HG03457 (cell line): ENCODE data around the gene GLOD4.
A peak's percentile ranks its signal among the peaks of the same experiment; 100 is the strongest.
"Not testable (repeated sequence)": the region's sequence is repeated elsewhere in the genome, so short reads cannot be mapped to it uniquely, and the experiment has no call there.

Source experiments
- ATAC-seq: cut with Tn5 transposase; IDR thresholded peaks from one replicate; pipeline ENCODE4 v1.9.1; 2021; ENCODE audit warnings: moderate number of reproducible peaks; ENCODE audit not compliant: unreplicated experiment

The GLOD4 gene, protein sequence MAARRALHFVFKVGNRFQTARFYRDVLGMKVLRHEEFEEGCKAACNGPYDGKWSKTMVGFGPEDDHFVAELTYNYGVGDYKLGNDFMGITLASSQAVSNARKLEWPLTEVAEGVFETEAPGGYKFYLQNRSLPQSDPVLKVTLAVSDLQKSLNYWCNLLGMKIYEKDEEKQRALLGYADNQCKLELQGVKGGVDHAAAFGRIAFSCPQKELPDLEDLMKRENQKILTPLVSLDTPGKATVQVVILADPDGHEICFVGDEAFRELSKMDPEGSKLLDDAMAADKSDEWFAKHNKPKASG

GRCh38 chr17:781805-782731, at the start of gene GLOD4, which contains the start of gene MRM3:
Gene GLOD4 (minus strand): TSS chr17:782280. CDS start chr17:782255, 25 bp downstream.
Gene MRM3 (plus strand): TSS chr17:782353. CDS start chr17:782379, 26 bp downstream.
- peak; percentile 57 for ATAC-seq

- no peak for ATAC-seq
Observed at GRCh38 chr17:830950-831349, 48.9 kb upstream of the GLOD4 start.

DNA sequence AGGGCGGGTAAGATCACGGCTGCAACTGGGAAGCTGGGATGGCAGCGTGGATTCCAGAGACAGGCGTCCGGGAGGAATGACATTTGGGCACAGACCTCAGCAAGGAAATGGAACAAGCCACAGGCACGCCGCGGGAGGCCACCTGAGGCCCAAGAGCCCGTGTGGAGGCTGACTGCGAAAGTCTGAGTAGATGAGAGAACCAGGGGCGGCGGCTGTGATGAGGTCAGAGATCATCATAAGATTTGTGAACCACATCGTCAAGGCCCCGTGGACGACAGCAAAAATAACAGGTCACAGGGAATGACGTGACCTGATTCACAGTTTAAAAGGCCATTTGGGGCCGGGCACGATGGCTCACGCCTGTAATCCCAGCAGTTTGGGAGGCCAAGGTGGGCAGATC, 48.3 kb upstream of the GLOD4 start:
- ATAC-seq: no peak

DNA sequence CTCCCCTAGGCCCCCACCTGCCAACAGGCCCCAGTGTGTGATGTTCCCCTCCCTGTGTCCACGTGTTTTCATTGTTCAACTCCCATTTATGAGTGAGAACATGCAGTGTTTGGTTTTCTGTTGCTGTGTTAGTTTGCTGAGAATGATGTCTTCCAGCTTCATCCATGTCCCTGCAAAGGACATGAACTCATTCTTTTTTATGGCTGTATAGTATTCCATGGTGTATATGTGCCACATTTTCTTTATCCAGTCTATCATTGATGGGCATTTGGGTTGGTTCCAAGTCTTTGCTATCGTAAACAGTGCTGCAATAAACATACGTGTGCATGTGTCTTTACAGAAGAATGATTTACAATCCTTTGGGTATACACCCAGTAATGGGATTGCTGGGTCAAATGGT, 47.5 kb upstream of the GLOD4 start:
- ATAC-seq: not testable (repeated sequence)

- no peak for ATAC-seq
Observed at GRCh38 chr17:828761-829160, 46.7 kb upstream of the GLOD4 start.

DNA sequence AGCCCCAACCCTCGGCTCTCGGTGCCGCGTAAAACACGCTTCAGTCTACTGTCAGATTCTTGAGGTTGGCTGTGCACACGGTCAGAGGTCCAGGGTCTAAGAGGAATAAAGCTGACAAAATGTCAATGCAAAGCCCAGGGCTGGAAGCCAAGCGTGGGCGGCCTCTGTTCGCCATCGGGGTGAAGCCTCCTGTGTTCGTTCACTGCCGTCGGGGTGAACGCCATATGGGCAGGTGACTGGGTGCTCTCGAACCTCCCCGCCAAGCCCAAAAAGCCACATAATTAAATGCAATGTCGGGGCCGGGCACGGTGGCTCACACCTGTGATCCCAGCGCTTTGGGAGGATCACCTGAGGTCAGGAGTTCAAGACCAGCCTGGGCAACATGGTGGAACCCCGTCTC, 44.7 kb upstream of the GLOD4 start:
- no peak for ATAC-seq

DNA sequence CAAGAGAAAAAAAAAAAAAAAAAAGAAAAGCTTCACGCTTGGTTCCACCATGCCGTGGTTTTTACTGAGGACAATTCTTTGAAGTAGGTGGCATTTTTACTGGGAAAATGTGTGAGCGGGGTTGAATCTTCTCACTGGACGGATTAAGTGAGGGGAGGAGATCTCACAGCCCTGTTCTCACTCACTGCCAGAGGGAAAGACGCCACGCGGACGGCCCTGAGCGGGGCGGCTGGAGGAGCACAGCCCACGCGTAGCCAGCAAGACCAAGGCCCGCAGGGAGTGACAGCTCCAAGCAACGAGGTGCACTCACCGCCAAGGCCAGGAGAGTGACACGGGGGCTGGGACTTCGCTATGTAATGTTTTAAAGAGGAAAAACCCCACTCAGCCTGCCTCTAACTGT, 43.1 kb upstream of the GLOD4 start:
- ATAC-seq: no peak

GRCh38 chr17:824378-824777, 42.3 kb upstream of the GLOD4 start:
- no peak for ATAC-seq

GRCh38 chr17:823501-823902, 41.4 kb upstream of the GLOD4 start:
- no peak for ATAC-seq

- ATAC-seq: no peak
Observed at GRCh38 chr17:819251-819650, 37.2 kb upstream of the GLOD4 start.

- ATAC-seq: no peak
Observed at GRCh38 chr17:814371-814770, 32.3 kb upstream of the GLOD4 start.

DNA sequence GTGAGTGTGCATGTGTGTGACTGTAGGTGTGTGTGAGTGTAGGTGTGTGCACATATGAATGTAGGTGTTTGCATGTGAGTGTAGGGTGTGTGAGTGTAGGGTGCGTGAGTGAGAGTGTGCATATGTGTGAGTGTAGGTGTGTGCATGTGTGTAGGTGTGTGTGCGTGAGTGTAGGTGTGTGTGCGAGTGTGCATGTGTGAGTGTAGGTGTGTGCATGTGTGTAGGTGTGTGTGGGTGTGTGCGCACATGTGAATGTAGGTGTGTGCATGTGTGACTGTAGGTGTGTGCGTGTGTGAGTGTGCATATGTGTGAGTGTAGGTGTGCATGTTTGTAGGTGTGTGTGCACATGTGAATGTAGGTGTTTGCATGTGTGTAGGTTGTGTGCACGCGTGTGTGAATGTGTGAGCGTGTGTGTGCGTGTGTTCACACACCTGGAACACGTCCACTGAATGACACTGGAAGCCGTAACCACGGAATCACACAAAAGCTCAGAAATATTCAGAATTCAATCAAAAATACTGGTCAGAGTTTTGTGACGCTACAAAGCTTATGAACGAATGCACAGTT, 30.6 kb upstream of the GLOD4 start:
- ATAC-seq: no peak

- ATAC-seq: no peak
Observed at GRCh38 chr17:811051-811784, 29.1 kb upstream of the GLOD4 start.

DNA sequence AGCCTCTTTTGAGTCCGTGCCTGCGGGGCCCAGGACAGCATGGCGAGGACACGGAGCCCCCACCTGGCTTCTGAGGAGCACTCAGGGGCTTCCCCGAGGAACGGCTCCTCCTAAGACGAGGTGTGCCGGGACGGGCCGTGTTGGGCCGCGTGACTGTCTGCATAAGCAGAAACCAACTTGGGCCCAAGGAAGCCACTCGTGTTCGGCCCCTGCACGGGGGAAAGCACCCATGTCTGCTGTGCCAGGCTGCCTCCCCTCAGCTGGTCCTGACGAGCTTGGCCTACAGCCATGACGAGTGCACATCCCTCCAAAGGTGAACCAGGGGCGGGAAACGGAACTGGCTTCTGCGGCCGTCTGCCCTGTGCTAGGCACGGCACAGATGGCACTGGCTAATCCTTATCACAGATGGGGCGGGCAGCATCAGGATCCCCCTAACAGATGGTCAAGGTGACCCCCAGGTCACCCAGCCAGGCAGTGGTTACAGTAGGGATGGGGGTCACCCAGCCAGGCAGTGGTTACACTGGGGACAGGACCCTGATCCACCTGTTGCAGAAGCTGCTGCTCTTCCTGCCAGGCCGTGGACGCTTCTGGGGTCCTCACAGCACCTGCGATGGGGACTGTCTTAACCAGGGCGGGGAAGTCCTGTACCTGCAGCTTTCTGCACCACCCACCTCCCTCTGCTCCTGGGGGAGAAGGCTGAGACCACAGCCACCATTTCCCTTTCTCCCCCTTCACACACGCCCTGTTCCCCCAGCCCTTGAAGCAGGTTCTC, 25.6 kb upstream of the GLOD4 start:
- ATAC-seq: no peak

GRCh38 chr17:806781-807522, 24.9 kb upstream of the GLOD4 start:
- ATAC-seq: no peak

- ATAC-seq: no peak
Observed at GRCh38 chr17:806346-806745, 24.3 kb upstream of the GLOD4 start.

GRCh38 chr17:805886-806285, 23.8 kb upstream of the GLOD4 start:
- not testable (repeated sequence) for ATAC-seq

DNA sequence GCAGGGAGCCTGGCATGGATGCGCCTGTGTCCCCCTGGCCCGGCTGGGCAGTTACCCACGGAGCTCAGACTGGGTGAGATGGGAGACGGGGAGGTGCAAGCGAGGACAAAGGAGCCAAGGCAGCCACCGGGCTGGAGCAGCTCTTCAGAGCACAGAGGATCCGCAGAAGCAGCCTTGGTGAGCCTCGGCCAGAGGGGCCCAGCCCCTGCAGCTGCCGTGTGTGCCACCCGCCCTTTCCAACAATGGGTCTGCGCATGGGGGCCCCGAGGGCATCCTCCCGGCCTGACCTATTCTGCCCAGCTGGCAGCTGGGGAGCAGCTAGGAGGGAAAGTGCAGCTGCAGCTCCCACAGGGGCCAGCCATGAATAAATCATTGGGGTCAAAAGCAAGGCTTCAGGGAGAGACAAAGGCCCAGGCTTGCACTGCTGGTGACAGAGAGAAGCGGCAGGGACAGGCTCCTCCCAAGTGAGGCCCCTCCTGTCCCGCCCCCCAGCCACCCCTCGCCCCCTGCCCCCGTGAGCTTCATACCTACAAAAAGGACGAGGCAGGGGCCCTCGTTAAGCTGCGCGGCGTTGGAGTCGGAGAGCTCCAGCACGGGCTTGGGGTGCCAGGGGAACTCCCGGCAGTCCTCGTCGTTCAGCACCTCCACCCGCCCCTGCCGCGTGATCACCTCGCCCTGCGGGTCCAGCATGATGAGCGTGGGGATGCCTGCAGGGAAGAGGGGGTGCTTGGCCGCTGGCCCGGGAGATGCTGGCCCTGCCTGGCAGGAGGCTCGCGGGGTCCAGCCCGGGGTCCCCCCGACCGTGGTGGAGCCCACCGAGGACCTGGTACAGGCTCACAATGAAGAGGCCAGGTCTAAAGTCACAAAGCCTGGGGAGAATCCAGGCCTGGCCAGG, 22.7 kb upstream of the GLOD4 start:
- ATAC-seq: no peak
